RWPE2 (cell line): ENCODE data around the gene HLF.

Experiments used
- ATAC-seq: fragments of 200-7000 bp; cut with Tn5 transposase; 3 replicates; pipeline ENCODE4 v1.9.1; 2021; ENCODE audit warnings: low read depth
- DNase-seq: peaks from one replicate; pipeline ENCODE4 v3.0.0-alpha.2; 2020; ENCODE audit warnings: low spot score
- H3K27ac ChIP-seq: fragments of 450-650 bp; 2 replicates; pipeline ENCODE4 v1.5.1; 2017; ENCODE audit warnings: mild to moderate bottlenecking; ENCODE audit not compliant: poor library complexity, severe bottlenecking
- H3K27me3 ChIP-seq: fragments of 250-450 bp; sonication (Bioruptor Pico); 2 replicates; pipeline ENCODE4 v1.5.1; 2021; ENCODE audit warnings: mild to moderate bottlenecking, moderate library complexity; ENCODE audit not compliant: insufficient read depth, poor library complexity, severe bottlenecking
- H3K36me3 ChIP-seq: fragments of 250-450 bp; sonication (Bioruptor Pico); 2 replicates; pipeline ENCODE4 v1.5.1; 2020; ENCODE audit warnings: low read depth, mild to moderate bottlenecking, moderate library complexity
- H3K4me1 ChIP-seq: fragments of 250-450 bp; sonication (Bioruptor Pico); 2 replicates; pipeline ENCODE4 v1.5.1; 2021; ENCODE audit warnings: mild to moderate bottlenecking, moderate library complexity; ENCODE audit not compliant: insufficient read depth, poor library complexity, severe bottlenecking
- H3K4me3 ChIP-seq: fragments of 250-450 bp; sonication (Bioruptor Pico); 2 replicates; pipeline ENCODE4 v1.5.1; 2021; ENCODE audit warnings: mild to moderate bottlenecking, moderate library complexity; ENCODE audit not compliant: severe bottlenecking
- H3K9me3 ChIP-seq: fragments of 250-450 bp; sonication (Bioruptor Pico); 2 replicates; pipeline ENCODE4 v1.5.1; 2021; ENCODE audit warnings: mild to moderate bottlenecking, moderate library complexity; ENCODE audit not compliant: severe bottlenecking
- TF ChIP-seq, protein P1 (sequence below): fragments of 450-650 bp; IDR thresholded peaks from one replicate; pipeline ENCODE4 v1.5.1; 2017; ENCODE audit warnings: mild to moderate bottlenecking, moderate library complexity; ENCODE audit not compliant: poor library complexity, severe bottlenecking

HLF gene

DNA sequence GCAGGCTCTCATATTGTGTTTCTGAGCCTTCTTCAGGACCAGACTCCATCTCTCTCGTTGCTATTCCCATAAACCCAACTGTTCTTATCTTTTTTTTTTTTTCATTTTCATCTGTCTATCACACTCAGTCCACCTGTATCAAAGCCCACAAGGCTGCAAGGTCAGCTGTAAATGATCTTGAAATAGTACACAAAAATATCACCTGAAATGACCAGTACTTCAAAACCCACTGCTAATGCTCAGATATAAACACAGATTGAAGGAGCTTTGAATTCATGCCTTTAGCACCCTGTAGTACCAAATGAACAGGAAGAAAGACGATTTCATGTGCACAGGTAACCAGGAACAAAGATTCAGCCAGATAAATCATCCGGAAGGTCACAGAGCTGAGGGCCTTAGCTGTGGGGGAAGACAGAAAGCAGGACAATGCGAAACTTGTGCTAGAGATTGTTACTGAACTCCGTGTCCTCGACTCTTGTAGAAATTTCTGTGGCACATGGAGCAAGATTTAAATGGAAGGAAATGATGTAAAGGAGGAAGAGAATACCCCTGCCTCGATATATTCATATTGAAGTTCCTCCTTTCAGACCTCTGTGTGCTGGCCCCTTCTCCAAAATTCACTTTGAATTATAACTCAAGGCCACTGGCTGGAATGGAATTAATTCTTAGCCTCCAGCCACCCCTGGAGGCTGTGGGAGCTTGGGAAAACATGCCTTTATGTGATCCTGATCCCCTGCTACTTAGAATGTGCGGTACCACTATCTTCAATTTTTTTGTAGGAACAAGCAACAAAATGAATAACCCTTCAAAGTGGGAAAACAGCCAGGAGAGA lies 4.1 kb downstream of the HLF start:
- Histone ChIP-seq H3K9me3 (no peaks in the 10 kb centered on the region), H3K27me3 (peaks cover 36% of the 10 kb centered on the region), H3K4me3 (no peak overlapping the region), H3K27ac (no peak overlapping the region), H3K4me1 (peaks cover 7% of the 10 kb centered on the region), H3K36me3 (no peaks in the 10 kb centered on the region)
- ATAC-seq (no peak), DNase-seq (no peak)
- TF ChIP-seq, protein P1, sequence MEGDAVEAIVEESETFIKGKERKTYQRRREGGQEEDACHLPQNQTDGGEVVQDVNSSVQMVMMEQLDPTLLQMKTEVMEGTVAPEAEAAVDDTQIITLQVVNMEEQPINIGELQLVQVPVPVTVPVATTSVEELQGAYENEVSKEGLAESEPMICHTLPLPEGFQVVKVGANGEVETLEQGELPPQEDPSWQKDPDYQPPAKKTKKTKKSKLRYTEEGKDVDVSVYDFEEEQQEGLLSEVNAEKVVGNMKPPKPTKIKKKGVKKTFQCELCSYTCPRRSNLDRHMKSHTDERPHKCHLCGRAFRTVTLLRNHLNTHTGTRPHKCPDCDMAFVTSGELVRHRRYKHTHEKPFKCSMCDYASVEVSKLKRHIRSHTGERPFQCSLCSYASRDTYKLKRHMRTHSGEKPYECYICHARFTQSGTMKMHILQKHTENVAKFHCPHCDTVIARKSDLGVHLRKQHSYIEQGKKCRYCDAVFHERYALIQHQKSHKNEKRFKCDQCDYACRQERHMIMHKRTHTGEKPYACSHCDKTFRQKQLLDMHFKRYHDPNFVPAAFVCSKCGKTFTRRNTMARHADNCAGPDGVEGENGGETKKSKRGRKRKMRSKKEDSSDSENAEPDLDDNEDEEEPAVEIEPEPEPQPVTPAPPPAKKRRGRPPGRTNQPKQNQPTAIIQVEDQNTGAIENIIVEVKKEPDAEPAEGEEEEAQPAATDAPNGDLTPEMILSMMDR = no peak

DNA sequence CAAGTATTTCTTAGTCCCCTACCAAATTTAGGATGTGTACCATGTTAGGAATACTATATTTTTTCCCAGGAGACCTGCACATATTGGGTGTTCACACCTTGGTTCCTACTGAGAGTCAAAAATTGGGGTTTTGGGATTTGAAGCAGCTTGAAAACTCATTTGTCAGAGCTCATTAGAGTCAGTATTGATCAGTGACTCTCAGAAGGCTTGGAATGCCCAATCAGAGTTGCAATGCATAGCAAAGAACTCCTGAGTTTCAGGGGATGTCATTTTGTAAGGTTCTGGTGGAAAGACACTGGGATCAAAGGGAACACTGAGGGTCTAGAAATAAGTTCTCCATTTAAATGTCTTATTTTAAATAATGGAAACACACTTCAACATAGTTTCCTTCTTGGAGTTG lies 5.1 kb downstream of the HLF start:
- Histone ChIP-seq H3K4me1 (peaks cover 7% of the 10 kb centered on the region), H3K27me3 (peaks cover 28% of the 10 kb centered on the region), H3K9me3 (no peaks in the 10 kb centered on the region), H3K36me3 (no peaks in the 10 kb centered on the region), H3K27ac (no peak overlapping the region), H3K4me3 (no peak overlapping the region)
- ATAC-seq (no peak), DNase-seq (no peak)
- TF ChIP-seq, protein P1 = no peak

DNA sequence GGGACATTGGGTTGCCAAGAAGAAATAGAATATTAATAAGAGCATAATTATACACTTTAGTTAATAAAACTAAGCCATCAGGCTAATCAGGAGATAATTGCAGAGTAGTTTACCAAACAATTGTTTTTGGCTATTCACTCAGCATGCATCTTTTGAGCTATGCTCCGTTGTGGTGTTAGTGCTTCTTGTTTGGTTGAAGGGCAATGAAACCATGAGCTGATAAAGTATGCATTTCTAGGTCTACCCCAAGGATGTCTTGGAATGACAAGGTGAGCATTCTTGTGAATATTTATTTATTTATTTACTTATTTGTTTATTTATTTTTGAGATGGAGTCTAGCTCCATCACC lies 6.4 kb downstream of the HLF start:
- Histone ChIP-seq H3K4me1 (no peaks in the 10 kb centered on the region), H3K9me3 (no peaks in the 10 kb centered on the region), H3K36me3 (no peaks in the 10 kb centered on the region), H3K27ac (no peak overlapping the region), H3K27me3 (peaks cover 15% of the 10 kb centered on the region), H3K4me3 (no peak overlapping the region)
- TF ChIP-seq, protein P1 = no peak
- DNase-seq = no peak
- no peak for ATAC-seq

DNA sequence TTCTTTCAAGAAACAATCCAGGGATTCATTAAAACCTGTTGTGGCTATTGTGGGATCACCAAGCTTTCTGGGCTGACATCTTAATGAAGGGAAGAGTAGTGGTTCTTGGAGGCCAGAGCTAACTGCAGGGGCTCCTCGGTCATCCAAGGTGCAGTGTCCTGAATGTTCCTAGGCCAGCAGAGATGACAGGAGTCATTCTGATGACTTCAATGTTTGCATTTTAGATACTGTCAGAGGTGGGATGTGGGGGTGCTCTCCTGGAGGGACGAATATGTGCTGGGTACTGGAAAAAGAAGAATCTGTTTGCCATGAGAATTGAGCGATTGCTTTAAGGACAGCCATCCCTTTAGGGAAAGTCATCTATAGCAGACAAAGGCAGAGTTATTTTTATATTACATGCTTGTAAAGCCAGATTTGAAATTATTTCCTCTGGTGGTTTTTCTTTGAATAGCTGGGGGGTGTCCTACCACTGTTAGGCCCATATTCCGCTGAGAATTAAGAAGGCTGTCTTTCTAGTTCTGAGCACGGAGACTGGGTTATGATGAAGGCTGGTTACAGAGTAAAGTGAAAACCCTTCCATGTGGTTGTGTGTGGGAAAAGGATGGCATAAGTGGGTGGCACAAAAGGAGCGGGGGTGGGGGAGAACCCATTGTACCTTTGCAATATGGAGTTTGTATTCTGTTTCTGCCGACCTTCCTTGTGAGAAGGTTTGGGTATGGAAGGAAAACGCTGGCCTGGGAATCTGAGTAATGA lies 7.4 kb downstream of the HLF start:
- H3K36me3 ChIP-seq = no peaks in the 10 kb centered on the region
- H3K27ac ChIP-seq = no peak overlapping the region
- no peaks in the 10 kb centered on the region for H3K4me1 ChIP-seq
- peaks cover 6% of the 10 kb centered on the region for H3K27me3 ChIP-seq
- no peak overlapping the region for H3K4me3 ChIP-seq
- TF ChIP-seq, protein P1 = no peak
- DNase-seq (no peak), ATAC-seq (no peak)
- no peaks in the 10 kb centered on the region for H3K9me3 ChIP-seq
